Osteocyte (in vitro differentiated cells): Measurements from ENCODE around the gene SLC25A20. TPM values are rescaled to one million over a fixed set of nuclear protein-coding genes. Genes with fewer than 3 reads are reported as not detected.

Experiments used
- DNase-seq: peaks from one replicate; pipeline ENCODE4 v3.0.0; 2021; ENCODE audit warnings: mixed read lengths; ENCODE audit not compliant: unreplicated experiment; ENCODE audit errors: extremely low spot score
- H3K27ac Mint-ChIP-seq: one replicate; pipeline ENCODE4 v1.8.0; 2021; ENCODE audit warnings: mild to moderate bottlenecking, mixed read lengths; ENCODE audit not compliant: unreplicated experiment
- H3K27me3 Mint-ChIP-seq: one replicate; pipeline ENCODE4 v1.8.0; 2021; ENCODE audit warnings: mixed read lengths; ENCODE audit not compliant: unreplicated experiment
- H3K36me3 Mint-ChIP-seq: one replicate; pipeline ENCODE4 v1.8.0; 2021; ENCODE audit warnings: mixed read lengths; ENCODE audit not compliant: unreplicated experiment
- H3K4me1 Mint-ChIP-seq: one replicate; pipeline ENCODE4 v1.8.0; 2021; ENCODE audit warnings: mixed read lengths; ENCODE audit not compliant: unreplicated experiment
- H3K4me3 Mint-ChIP-seq: one replicate; pipeline ENCODE4 v1.8.0; 2021; ENCODE audit warnings: mild to moderate bottlenecking, moderate library complexity, mixed read lengths; ENCODE audit not compliant: unreplicated experiment
- H3K9me3 Mint-ChIP-seq: one replicate; pipeline ENCODE4 v1.8.0; 2021; ENCODE audit warnings: mixed read lengths; ENCODE audit not compliant: unreplicated experiment
- CTCF ChIP-seq: fragments of 200-600 bp; sonication (generic); IDR thresholded peaks from 2 replicates; pipeline ENCODE4 v1.5.0; 2021; ENCODE audit warnings: antibody characterized with exemption, mild to moderate bottlenecking, moderate library complexity
- total RNA-seq: library from RNA; stranded (reverse); gene quantifications from 2 replicates; pipeline ENCODE4 v1.2.1, GENCODE V29; 2021

The SLC25A20 gene
- total RNA-seq, 1 donor from 2014 or later: 13.3 TPM

- DNase-seq: no peak
Measured at GRCh38 chr3:48852151-48852550, 46.5 kb downstream of the SLC25A20 start.

GRCh38 chr3:48851407-48851806 is 47.3 kb downstream of the SLC25A20 start:
- no peak for DNase-seq
- H3K27me3 Mint-ChIP-seq: no peaks in the 10 kb centered on the region
- no peak for TF ChIP-seq CTCF
- H3K36me3 Mint-ChIP-seq: no peaks in the 10 kb centered on the region
- H3K4me1 Mint-ChIP-seq: peaks cover 12% of the 10 kb centered on the region
- H3K27ac Mint-ChIP-seq: no peak overlapping the region
- H3K4me3 Mint-ChIP-seq: no peak overlapping the region
- no peaks in the 10 kb centered on the region for H3K9me3 Mint-ChIP-seq

More at GRCh38 chr3:48852151-48852550, 46.5 kb downstream of the SLC25A20 start:
- TF ChIP-seq CTCF: no peak
- Mint-ChIP-seq H3K36me3 (no peaks in the 10 kb centered on the region), H3K27me3 (no peaks in the 10 kb centered on the region), H3K4me1 (peaks cover 6% of the 10 kb centered on the region), H3K4me3 (no peak overlapping the region), H3K9me3 (no peaks in the 10 kb centered on the region), H3K27ac (no peak overlapping the region)

GRCh38 chr3:48848816-48849515 is 49.7 kb downstream of the SLC25A20 start:
- no peak overlapping the region for H3K4me3 Mint-ChIP-seq
- peaks cover 28% of the 10 kb centered on the region for H3K4me1 Mint-ChIP-seq

GRCh38 chr3:48847504-48848423 is 50.9 kb downstream of the SLC25A20 start, which contains the start of gene PRKAR2A:
Gene PRKAR2A, minus strand, starts transcription at chr3:48847874. Its CDS starts 278 bp downstream, at chr3:48847596.
- Mint-ChIP-seq H3K9me3 (no peaks in the 10 kb centered on the region), H3K36me3 (peaks cover 6% of the 10 kb centered on the region), H3K27me3 (no peaks in the 10 kb centered on the region), H3K4me1 (peaks cover 28% of the 10 kb centered on the region), H3K4me3 (peak within 1 kb of the TSS; percentile 85), H3K27ac (peak within 1 kb of the TSS; percentile 98)
- DNase-seq: peak; percentile 96
- no peak for TF ChIP-seq CTCF

More at GRCh38 chr3:48848816-48849515, 49.7 kb downstream of the SLC25A20 start:
- Mint-ChIP-seq H3K9me3 (no peaks in the 10 kb centered on the region), H3K27me3 (no peaks in the 10 kb centered on the region), H3K36me3 (peaks cover 6% of the 10 kb centered on the region), H3K27ac (peak overlapping the region; percentile 98)
- TF ChIP-seq CTCF: no peak
- DNase-seq: no peak

GRCh38 chr3:48847053-48847503 is 51.6 kb downstream of the SLC25A20 start:
- Mint-ChIP-seq H3K4me3 (peak overlapping the region; percentile 85), H3K27ac (peak overlapping the region; percentile 82), H3K36me3 (peaks cover 6% of the 10 kb centered on the region), H3K27me3 (no peaks in the 10 kb centered on the region), H3K4me1 (peaks cover 28% of the 10 kb centered on the region), H3K9me3 (no peaks in the 10 kb centered on the region)
- TF ChIP-seq CTCF: no peak
- peak; percentile 87 for DNase-seq
